SIG-M5 treated with dmso at 0.1 percent for 504 hours (cell line): ENCODE measurements around the gene CTSO.
"Not testable (repeated sequence)": the region's sequence is repeated elsewhere in the genome, so short reads cannot be mapped to it uniquely, and the experiment has no call there.

Experiments used
- DNase-seq: peaks from one replicate; lab custom pipeline; 2025; ENCODE audit not compliant: unreplicated experiment; lab: John Stamatoyannopoulos, UW

Gene CTSO

DNA sequence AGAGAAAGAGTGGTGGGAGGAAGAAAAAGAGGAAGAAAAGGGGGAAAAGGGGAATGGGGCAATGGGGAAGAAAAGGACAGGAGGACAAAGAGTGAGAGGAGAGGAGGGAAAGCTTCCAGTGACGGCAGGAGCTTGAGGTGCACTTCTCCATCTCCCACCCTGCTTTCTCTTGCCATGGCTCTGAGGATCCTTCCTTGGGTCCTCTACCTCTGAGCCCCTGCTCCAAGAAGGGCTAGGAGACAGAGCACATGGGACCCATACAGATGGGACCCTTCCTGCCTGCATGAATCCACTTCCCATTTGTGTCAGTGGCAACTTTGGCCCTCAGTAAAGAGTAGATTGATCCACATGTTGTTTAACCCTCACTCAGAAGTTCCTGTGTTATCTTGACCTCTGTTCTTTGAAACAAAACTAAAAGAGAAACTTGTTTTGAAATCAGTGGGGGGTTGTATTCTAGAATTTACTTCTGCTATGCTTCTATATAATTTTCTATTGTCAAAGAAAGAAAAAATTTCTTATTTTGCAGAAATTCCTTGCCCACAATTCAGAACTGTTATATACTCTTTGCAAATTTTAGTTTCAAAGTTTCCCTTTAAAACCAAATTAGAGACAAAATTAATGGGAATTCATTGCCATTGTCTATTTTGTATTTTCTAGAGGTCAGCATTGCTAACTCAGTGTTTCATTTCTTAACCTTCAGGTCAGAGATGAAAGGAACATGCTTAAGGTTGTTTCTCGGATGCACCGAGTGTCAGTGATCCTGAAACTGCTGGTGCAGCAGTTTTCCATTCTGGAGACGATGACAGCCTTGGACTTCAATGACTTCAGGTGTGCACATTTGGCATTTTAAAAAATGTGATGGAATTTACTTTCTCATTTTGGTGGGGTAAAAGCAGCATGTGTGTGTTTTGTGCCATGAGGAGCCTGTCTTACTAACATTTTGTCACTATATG is 45.2 kb downstream of the CTSO start:
- DNase-seq: no peak

DNA sequence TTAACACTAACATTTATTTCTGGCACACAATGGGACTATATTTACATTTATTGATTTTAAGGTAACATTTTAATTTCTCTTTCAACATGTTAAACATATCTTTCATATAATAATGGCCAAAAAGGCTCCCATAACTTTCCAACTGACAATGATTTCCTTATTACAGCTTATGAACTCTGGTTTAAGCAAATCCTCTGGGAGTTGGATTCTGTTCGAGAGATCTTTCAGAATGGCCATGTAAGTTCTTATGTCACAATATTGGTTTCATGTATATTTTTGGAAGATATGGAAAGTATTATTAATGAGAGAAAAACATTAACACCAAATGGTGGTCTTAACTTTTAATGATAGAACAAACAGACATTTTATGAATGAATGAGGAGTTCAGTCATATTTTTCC is 46.1 kb downstream of the CTSO start:
- no peak for DNase-seq

DNA sequence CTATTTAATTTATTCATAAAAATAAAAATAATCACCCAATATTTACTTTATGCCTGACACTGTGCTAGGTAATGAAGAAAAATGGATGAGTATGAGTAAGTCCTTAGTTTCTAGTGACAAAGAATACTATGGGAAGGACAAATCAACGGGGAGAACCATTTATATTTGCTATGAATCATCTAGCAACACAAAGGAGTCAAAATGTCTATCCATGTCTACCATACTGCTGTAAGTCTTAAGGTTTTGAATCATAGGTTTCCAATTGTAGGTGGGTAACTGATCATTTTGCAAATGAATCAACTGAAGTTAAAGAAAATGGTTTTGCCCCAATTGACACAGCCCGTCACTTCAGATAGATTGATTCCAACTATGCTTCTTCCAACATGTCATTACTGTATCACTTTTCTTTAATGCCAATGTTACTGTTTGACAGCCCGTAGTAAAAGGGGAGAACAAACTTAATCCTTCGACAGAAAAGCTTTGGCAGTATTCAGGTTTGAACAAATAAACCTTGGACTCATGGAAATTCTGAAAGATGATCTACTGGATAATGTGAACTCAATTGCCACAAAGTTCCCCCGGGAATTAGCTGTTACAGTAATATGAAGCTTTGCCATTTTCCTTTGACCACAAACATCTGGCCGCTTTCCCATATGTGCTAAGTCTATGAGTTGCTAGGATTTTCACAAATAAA is 47.0 kb downstream of the CTSO start:
- DNase-seq: no peak

DNA sequence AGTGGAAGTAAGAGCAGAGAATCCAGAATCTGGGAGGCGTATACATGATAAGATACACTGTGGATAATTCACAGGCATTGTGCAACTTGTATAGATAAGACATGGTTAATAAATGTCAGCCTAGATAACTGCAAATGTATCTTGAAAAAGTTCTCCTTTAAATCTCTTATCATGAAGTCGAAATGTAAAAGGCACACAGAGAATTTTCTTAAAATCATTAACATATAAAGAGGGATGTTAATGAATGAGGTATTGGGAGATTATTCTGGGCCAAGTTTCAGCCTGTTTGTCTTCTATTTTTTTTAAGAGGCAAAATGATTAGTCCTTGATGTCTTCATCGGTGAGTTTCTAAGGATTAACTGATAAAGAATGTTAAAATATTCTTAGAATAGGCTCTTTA is 49.3 kb downstream of the CTSO start:
- no peak for DNase-seq

DNA sequence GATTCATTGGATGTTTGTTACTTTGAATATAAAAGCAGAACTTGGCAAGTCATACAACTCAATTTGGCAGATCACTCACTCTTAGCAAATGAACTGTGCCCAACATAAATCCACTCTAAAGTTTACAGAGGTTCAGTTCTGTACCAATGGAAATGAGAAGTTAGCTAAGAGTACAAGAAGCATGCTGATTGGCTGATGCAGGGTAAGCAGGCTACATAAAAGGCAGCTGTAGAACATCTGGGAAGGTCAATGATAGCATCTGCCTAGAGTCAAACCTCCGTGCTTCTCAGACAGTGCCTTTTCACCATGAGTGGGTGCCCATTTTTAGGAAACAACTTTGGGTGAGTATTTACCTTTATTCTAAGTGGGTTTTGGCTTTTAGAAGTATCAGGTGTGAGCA is 50.2 kb downstream of the CTSO start, which contains the start of gene TDO2:
Gene TDO2, plus strand, starts transcription at position 244 of the 400 bp plus-strand sequence. Its CDS starts 63 bp downstream, at position 307.
- DNase-seq: no peak

DNA sequence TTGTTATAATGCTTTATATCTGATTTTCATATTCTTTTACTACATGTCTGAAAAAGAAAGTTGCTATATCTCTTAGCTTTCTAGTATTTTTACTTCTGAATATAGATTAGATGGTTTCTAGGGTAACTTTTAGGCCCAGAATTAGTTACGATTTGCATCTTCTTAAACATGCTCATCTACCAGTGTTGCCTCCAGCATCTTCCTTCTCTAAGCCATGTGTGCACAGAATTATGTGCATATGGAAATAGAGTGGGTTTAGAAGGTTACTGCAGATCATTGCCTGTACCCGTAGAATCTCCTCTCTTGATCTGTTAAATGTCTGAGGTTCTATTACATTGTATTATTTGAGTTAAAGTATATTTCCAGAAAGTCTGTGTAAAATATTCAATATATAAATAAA is 52.7 kb downstream of the CTSO start:
- no peak for DNase-seq

DNA sequence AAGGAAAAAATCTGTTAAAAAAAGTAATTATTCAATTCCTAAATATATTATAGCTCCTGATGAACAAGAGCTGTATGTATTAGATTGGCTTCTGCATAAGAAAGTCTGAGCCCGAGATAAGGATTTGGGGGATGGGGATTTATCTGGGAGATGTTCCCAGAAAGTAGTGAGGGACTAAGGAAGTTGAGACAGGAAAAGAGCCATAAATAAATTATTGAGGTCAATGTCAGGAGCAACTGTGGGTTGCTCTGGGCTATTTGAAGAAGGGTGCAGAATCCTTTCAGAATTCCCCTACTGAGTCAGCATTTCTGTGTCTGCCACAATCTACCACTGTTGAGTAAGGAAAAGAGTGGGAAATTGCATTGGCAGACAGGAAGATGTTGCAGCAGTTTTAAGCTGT is 53.3 kb downstream of the CTSO start:
- no peak for DNase-seq

DNA sequence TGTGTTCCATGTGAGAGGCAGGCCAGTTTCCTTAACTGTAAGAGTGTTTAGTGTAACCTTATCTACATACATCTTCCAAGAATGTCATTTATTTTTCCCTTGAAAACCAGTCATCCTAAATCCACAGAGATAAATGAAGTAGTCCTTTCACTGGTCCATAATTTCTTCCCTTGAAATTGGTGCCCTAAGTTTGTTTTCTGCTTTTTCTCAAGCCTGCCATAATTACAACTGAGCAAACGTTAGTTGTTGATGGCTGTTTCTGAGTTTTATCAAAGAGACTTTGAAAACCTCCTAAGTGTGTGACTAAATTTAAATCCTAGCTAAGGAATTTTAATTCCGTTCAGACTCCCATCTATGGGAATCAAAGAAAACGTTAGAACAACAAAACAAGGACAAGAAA is 53.8 kb downstream of the CTSO start:
- DNase-seq: no peak

DNA sequence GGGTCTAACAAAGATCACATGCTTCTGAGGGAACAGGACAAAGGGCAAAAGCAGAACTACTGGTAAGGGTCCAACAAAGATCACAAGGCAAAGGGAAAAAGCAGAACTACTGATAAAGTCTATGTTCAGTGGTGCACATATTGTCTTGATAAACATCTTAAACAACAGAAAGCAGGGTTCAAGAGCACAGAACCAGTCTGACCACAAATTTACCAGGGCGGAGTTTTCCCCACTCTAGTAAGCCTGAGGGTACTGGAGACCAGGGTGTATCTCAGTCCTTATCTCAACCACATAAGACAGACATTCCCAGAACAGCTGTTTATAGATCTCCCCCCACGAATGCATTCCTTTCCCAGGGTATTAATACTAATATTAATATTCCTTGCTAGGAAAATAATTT is 55.3 kb downstream of the CTSO start:
- DNase-seq: not testable (repeated sequence)

DNA sequence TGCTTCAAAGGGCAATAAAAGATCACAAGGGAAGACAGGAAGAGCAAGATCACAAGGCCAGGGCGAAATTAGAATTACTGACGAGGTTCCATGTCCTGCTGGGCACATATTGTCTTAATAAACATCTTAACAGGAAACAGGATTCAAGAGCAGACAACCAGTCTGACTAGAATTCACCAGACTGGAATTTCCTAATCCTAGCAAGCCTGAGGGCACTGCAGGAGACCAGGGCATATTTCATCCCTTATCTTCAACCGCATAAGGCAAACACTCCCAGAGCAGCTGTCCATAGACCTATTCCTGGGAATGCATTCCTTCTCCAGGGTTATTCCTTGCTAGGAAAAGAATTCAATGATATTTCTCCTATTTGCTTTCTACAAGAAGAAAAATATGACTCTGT is 62.6 kb downstream of the CTSO start:
- no peak for DNase-seq

DNA sequence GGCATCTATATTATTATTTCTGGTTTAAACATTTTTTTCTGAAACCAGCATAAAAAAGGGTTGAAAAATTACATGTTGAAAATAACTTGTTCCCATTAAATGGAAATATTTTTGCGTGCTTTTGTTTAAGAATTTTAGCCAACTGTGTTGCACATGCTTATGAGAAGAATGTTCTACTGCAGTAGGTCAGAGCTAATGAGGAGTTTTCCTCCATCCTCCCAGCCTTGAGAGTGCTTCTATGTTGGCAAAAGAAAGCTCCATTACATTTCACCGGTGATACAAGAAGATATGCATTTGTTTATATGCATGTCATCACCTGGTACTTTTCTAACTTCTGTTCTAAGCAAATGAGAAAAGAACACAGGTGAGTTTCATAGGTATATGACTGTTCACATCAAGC is 63.7 kb downstream of the CTSO start:
- no peak for DNase-seq

DNA sequence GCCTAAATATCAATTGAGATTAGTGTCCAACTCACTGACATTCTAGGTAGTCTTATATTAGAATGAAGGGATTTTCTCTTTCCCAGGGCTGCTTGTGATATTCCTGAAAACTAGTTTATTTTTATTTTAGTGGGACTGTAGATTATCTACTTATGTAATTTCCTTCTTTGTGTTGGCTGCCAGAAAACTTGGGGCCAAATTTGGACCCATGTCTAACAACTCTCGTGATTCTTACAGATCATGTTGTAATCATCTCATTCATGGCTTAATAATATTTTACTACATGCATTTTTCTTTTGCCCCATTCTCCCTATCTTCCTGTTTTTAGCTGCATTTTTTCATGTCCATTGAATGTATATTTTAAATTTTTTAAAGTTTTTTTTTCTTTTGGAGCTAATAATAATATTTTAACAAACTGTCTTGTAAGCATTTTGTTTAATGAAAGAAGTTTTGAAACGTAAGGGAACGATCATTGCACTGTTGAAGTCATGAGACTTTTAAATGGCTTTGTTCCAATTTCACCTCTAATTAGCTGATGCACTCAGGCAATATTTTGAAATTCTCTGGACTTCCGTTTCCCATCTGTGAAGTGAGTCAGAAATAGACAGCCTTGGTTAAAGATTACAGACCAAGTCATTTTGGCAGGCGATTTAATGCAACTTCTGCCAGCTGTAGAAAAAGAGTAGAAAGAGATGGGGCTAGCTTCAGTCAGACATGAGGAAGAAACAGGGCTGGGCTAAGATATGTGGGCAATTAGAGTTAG is 64.5 kb downstream of the CTSO start:
- DNase-seq: peak; percentile 86

DNA sequence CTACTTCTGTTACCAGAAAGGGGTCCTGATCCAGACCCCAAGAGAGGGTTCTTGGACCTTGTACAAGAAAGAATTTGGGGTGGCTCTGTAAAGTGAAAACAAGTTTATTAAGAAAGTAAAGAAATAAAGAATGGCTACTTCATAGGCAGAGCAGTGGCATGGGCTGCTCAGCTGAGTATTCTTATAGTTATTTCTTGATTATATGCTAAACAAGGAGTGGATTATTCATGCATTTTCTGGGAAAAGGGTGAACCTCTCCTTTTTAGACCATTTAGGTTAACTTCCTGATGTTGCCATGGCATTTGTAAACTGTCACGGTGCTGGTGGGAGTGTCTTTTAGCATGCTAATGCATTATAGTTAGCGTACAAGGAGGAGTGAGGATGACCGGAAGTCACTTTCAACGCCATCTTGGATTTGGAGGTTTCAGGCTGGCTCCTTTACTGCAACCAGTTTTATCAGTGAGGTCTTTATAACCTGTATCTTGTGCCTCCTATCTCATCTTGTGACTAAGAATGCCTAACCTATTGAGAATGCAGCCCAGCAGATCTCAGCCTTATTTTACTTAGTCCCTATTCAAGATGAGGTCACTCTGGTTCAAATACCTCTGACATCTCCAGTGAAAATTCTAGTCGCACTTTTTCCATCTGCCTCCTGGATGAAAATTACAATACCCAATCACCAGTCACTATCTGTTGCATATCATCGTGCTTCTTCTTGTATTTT is 65.7 kb downstream of the CTSO start:
- DNase-seq: no peak

DNA sequence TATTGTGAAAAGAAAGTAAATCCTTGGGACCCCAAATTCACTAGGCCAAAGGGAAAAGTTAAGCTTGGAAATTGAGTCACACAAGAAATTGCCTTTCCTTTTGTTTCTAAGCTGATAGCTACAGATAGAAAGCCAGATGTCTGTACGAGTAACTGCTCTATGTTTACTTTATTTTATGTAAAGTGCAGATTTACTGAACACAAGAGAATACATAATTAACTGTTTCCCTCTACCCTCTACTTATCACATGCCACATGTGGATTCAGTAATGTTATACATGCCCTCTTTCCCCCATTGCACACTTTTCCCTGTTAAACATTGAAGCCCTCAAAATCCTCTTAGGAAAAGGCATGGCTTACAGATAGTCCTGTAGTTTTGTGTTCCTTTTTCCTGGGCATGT is 66.6 kb downstream of the CTSO start:
- no peak for DNase-seq

DNA sequence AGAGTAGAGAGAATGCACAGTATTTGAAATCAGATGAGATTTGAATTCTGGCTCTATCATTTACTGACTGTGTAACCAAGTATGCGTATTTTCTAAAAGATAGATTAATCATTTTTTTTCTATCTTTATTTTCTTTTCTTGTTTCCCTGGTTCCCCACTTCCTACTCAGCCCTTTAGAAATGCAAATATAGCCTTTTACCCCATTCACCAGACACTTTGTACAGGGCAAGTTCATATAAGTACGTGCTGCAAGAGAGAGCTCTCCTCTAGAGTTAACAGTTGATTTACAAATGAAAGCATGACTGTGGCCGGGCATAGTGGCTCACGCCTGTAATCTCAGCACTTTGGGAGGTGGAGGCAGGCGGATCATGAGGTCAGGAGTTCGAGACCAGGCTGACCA is 68.0 kb downstream of the CTSO start:
- DNase-seq: no peak

DNA sequence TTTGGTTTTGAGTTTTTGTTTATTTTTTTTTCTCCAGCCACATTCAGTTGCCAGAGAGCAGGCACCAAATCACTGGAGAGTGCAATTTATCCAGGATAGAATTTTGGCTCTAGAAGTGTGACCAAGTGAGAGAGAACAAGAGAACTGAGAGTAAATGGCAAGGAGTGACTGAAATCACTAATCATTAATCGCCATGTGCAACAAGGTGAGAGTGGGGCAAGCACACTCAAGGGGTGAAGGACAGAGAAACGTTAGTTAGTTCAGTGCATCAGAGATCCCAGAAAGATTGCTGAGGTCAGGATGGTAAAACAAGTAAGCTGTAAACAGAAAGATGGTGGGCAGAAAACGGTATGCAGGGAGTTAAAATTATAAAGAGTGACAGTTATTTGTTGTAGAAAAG is 69.8 kb downstream of the CTSO start:
- DNase-seq: no peak

DNA sequence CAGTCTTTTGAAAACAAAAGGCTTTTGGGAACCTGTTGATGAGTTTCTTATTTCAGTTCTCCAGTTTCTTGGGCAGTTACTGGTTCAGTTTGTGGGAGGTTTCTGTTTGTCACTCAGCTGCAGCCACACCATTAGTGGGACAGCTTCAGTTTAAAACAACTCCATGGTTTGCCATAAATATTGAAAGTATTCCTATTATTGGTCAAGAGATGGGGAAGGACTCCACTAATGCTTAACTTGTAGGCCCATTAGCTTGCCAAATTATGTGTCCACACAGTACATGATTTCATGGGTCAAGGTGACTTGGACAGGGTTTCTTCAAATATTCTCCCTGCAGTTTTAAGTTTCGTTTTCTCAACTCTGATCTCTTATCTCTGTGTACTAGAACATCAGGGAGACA is 72.1 kb downstream of the CTSO start:
- no peak for DNase-seq

DNA sequence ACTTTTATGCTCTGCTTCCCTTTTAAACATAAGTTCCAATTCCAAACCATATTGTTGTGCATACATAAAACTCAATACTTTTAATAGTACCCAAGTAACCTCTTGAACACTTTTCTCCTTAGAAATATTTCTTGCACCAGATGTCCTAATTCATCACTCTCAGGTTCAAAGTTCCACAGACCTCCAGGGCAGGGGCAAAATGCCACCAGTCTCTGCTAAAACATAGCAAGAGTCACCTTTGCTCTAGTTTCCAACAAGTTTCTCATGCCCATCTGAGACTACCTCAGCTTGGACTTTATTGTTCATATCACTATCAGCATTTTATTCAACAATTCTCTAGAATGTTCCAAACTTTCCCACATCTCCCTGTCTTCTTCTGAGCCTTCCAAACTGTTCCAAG is 73.9 kb downstream of the CTSO start:
- no peak for DNase-seq

DNA sequence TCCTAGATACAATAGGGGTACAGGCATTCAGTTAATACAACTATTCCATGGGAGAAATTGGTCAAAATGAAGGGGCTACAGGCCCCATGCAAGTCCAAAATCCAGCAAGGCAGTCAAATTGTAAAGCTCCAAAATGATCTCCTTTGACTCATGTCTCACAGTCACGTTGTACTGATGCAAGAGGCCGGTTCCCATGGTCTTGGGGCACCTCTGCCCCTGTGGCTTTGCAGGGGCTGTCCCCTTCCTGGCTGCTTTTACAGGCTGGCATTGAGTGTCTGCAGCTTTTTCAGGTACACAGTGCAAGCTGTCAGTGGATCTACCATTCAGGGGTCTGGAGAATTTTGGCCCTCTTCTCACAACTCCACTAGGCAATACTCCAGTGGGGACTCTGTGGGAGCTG is 75.1 kb downstream of the CTSO start:
- no peak for DNase-seq

DNA sequence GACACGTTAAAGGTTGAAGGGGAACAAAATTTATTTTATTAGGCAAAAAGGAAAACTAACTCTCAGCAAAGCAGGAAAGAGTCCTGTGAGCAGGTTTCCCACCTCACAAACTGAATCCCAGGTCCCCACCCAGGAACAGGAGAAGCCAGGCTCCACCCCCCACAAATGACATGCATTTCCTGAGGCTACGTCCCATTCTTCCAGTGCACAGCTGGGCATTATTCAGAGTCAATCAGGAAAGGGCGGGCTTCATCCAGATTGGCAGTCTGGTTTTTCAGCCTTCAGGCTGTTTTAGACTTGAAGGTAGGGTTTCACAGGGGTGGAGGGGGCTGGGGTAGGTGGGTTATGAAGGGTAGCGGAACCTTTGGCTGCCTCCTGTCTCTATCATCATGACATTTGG is 75.7 kb downstream of the CTSO start:
- no peak for DNase-seq

DNA sequence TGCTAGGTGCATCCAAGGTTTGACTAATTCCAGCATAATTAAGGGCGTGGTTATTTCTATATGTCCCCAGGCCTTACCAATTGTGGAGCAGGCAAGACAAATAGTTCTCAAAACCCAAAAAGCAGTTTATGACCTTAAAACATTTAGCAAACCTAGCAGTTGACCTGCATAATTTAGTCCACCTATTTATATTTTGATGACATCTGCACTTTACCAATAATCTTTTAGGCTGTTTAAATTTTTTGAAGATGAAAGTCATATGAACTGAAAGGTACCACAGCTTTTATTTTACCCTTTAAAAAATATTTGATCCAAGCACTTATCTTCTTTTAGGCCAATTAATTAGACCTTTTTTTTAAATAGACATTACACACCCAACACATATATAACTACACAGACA is 77.8 kb downstream of the CTSO start:
- no peak for DNase-seq
